IMR-90 (cell line): Measurements from ENCODE around the gene ITLN2. TPM values are rescaled to one million over a fixed set of nuclear protein-coding genes. Genes with fewer than 3 reads are reported as not detected.

Experiments
- ATAC-seq: fragments of 200-7000 bp; cut with Tn5 transposase; 2 replicates; pipeline ENCODE4 v1.9.1; 2020; ENCODE audit warnings: low read depth, mild to moderate bottlenecking, moderate library complexity
- BruUV-seq: library from RNA; stranded (reverse); fragments of 400-500 nt; replicated peaks from 2 replicates; lab custom pipeline; 2021; lab: Mats Ljungman, UMichigan
- CTCF ChIA-PET: fragments of 300-600 bp; formaldehyde crosslinking; extraction: SDS; loops from one replicate; lab custom pipeline; 2021; ENCODE audit warnings: antibody characterized with exemption; lab: Yijun Ruan, JAX
- POLR2A ChIA-PET: fragments of 300-600 bp; sonication (Branson Sonifier 250); formaldehyde crosslinking; loops from one replicate; lab custom pipeline; 2022; ENCODE audit warnings: antibody characterized with exemption; ENCODE audit not compliant: unreplicated experiment; lab: Charles Lee
- DNase-seq: peaks from one replicate; pipeline ENCODE4 v3.0.0; 2013
- H2AFZ ChIP-seq: replicated peaks from 2 replicates; pipeline ENCODE3; 2013; ENCODE audit warnings: low read length, mild to moderate bottlenecking; ENCODE audit not compliant: poor library complexity
- H2AK5ac ChIP-seq: 2 replicates; pipeline ENCODE4 v1.6.1; 2013; ENCODE audit warnings: low read depth, low read length, inconsistent platforms
- H2AK9ac ChIP-seq: replicated peaks from 2 replicates; pipeline ENCODE3; 2013; ENCODE audit warnings: mild to moderate bottlenecking, low read depth, low read length, moderate library complexity; ENCODE audit not compliant: poor library complexity
- H2BK120ac ChIP-seq: 2 replicates; pipeline ENCODE4 v1.6.1; 2013; ENCODE audit warnings: low read depth, low read length, inconsistent platforms
- H2BK15ac ChIP-seq: 3 replicates; pipeline ENCODE4 v1.6.1; 2013; ENCODE audit warnings: low read depth, low read length, inconsistent platforms
- H2BK20ac ChIP-seq: 2 replicates; pipeline ENCODE4 v1.6.1; 2013; ENCODE audit warnings: low read depth, mild to moderate bottlenecking, inconsistent platforms, low read length, moderate library complexity
- H2BK5ac ChIP-seq: 2 replicates; pipeline ENCODE4 v1.6.1; 2013; ENCODE audit warnings: mild to moderate bottlenecking, low read depth, low read length, inconsistent platforms; ENCODE audit not compliant: poor library complexity, severe bottlenecking
- H3K14ac ChIP-seq: replicated peaks from 2 replicates; pipeline ENCODE4 v1.6.1; 2013; ENCODE audit warnings: low read depth, low read length, inconsistent platforms
- H3K18ac ChIP-seq: 2 replicates; pipeline ENCODE4 v1.6.1; 2013; ENCODE audit warnings: low read depth, low read length, control low read depth
- H3K23ac ChIP-seq: 2 replicates; pipeline ENCODE4 v1.6.1; 2013; ENCODE audit warnings: low read depth, low read length, inconsistent platforms
- H3K27ac ChIP-seq: 2 replicates; pipeline ENCODE4 v1.5.1; 2013; ENCODE audit warnings: mild to moderate bottlenecking, control low read depth, low read length; ENCODE audit not compliant: insufficient read depth
- H3K27me3 ChIP-seq: 2 replicates; pipeline ENCODE4 v1.6.1; 2013; ENCODE audit warnings: low read length; ENCODE audit not compliant: control insufficient read depth, insufficient read depth
- H3K36me3 ChIP-seq: 2 replicates; pipeline ENCODE4 v1.6.1; 2013; ENCODE audit warnings: low read length, mixed read lengths; ENCODE audit not compliant: control insufficient read depth, insufficient read depth
- H3K4ac ChIP-seq: 2 replicates; pipeline ENCODE4 v1.6.1; 2013; ENCODE audit warnings: low read depth, low read length, inconsistent platforms
- H3K4me1 ChIP-seq: 2 replicates; pipeline ENCODE4 v1.6.1; 2013; ENCODE audit warnings: low read length, mixed read lengths; ENCODE audit not compliant: control insufficient read depth, insufficient read depth
- H3K4me2 ChIP-seq: 2 replicates; pipeline ENCODE4 v1.6.1; 2013; ENCODE audit warnings: low read depth, mild to moderate bottlenecking, control low read depth, low read length, moderate library complexity
- H3K4me3 ChIP-seq: 2 replicates; pipeline ENCODE4 v1.5.1; 2013; ENCODE audit warnings: low read depth, mild to moderate bottlenecking, control low read depth, low read length, moderate library complexity; ENCODE audit not compliant: insufficient read depth
- H3K56ac ChIP-seq: 2 replicates; pipeline ENCODE4 v1.6.1; 2013; ENCODE audit warnings: low read length, inconsistent platforms; ENCODE audit not compliant: insufficient read depth; ENCODE audit errors: extremely low read depth
- H3K79me1 ChIP-seq, 2 experiments: 2 replicates each; pipeline ENCODE4 v1.6.1; 2013; ENCODE audit warnings: low read length in 2 of 2, inconsistent platforms in 1 of 2, low read depth in 1 of 2
- H3K9ac ChIP-seq: 2 replicates; pipeline ENCODE4 v1.6.1; 2013; ENCODE audit warnings: low read depth, low read length, control low read depth
- H3K9me1 ChIP-seq: 2 replicates; pipeline ENCODE4 v1.6.1; 2013; ENCODE audit warnings: low read length, inconsistent platforms; ENCODE audit not compliant: insufficient read depth
- H3K9me3 ChIP-seq: 2 replicates; pipeline ENCODE4 v1.6.1; 2013; ENCODE audit warnings: low read length; ENCODE audit not compliant: control insufficient read depth, insufficient read depth
- H4K20me1 ChIP-seq: 2 replicates; pipeline ENCODE4 v1.6.1; 2013; ENCODE audit warnings: low read length, inconsistent platforms; ENCODE audit not compliant: insufficient read depth
- H4K5ac ChIP-seq: 2 replicates; pipeline ENCODE4 v1.6.1; 2013; ENCODE audit warnings: mild to moderate bottlenecking, low read depth, low read length, control low read depth
- H4K8ac ChIP-seq, 2 experiments: 2 replicates each; pipeline ENCODE4 v1.6.1; 2013; ENCODE audit warnings: low read depth in 2 of 2, low read length in 2 of 2, control low read depth in 1 of 2, inconsistent platforms in 1 of 2
- H4K91ac ChIP-seq: 2 replicates; pipeline ENCODE4 v1.6.1; 2013; ENCODE audit warnings: low read depth, low read length, inconsistent platforms; ENCODE audit not compliant: insufficient read depth
- BHLHE40 ChIP-seq: fragments of 150-350 bp; IDR thresholded peaks from 2 replicates; pipeline ENCODE4 v1.6.1; 2016; ENCODE audit warnings: mild to moderate bottlenecking, low read depth, low read length
- MXI1 ChIP-seq: IDR thresholded peaks from 2 replicates; pipeline ENCODE4 v1.6.1; 2012; ENCODE audit warnings: low read depth, mild to moderate bottlenecking, low read length, moderate library complexity, borderline replicate concordance
- RCOR1 ChIP-seq: IDR thresholded peaks from 2 replicates; pipeline ENCODE4 v1.6.1; 2012; ENCODE audit warnings: mild to moderate bottlenecking, low read length, improper control_type of control experiment; ENCODE audit not compliant: insufficient replicate concordance
- WGBS, 2 experiments: methylation state at CpG; one replicate each; pipeline versions ENCODE4 v1.1.5 to v1.1.7; 2013; ENCODE audit warnings: missing lambda C conversion rate in 2 of 2; ENCODE audit not compliant: insufficient read length in 1 of 2; ENCODE audit errors: extremely low coverage in 2 of 2; 5-methylcytosine and 5-hydroxymethylcytosine counted together
- dilution Hi-C: fragments of 300-500 bp; cut with HindIII; formaldehyde crosslinking; loops from one replicate; pipeline ENCODE4 v1.14.3; 2018; ENCODE audit warnings: low sequenced_read_pairs; ENCODE audit not compliant: unreplicated experiment
- in situ Hi-C: fragments of 300-500 bp; cut with MboI; formaldehyde crosslinking; loops from 3 replicates; pipeline ENCODE4 v1.14.3; 2019; ENCODE audit warnings: low sequenced_read_pairs, inconsistent platforms, mixed read lengths
- intact Hi-C: fragments of 100-400 bp; cut with micrococcal nuclease; formaldehyde crosslinking; loops from 2 replicates; pipeline ENCODE4 v1.10.0; 2022
- polyA plus RNA-seq, 3 experiments: library from polyadenylated mRNA; depleted of rRNA; stranded (reverse); fragments of >200 nt; gene quantifications; 2 replicates each; pipeline ENCODE4 v1.2.3, GENCODE V29; 2012; ENCODE audit warnings: low replicate concordance in 1 of 3
- total RNA-seq: library from RNA; depleted of rRNA; stranded (reverse); fragments of >200 nt; gene quantifications from 2 replicates; pipeline ENCODE4 v1.2.3, GENCODE V29; 2012
- TF ChIP-seq, protein P1 (sequence below): fragments of 150-350 bp; IDR thresholded peaks from 2 replicates; pipeline ENCODE4 v1.6.1; 2017; ENCODE audit warnings: mild to moderate bottlenecking, antibody characterized with exemption, low read length, low read depth

The ITLN2 gene
- total and polyA plus RNA-seq, 2 of the 4 experiments (the other 2 are of a cell fraction): not detected

DNA sequence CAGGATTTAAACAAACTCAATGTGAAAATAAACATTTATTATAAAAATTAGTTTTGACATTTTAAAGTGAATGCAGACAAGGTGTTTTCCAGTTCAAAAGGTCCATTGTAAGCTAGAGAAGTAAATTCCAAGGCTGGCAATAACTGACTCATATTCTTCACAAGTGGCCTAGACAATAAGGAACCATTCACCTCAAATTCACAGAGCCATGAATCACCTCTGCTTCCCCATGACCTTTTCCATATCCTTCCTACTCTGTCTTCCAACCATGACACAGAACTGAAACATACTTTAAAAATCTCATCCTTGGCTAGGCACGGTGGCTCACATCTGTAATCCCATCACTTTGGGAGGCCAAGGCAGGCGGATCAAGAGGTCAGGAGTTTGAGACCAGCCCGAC is 41.6 kb upstream of the ITLN2 start:
- H4K91ac ChIP-seq: no peak overlapping the region
- POLR2A ChIA-PET: no interaction called here
- H2BK15ac ChIP-seq: no peak overlapping the region
- no peaks in the 10 kb centered on the region for H3K36me3 ChIP-seq
- no peak overlapping the region for H2BK20ac ChIP-seq
- DNase-seq (peak; percentile 54), ATAC-seq (no peak)
- no peak overlapping the region for H3K14ac ChIP-seq
- H2BK120ac ChIP-seq: no peak overlapping the region
- intact Hi-C loops (no loop called here), in situ Hi-C loops (loop anchor here (5.0 kb wide), 2 partner anchors 51 to 101 kb away; partner anchors contain the start of genes KLHDC9 and USF1), dilution Hi-C loops (no loop called here)
- BruUV-seq: no TSS peak
- H2BK5ac ChIP-seq: no peak overlapping the region
- no peak overlapping the region for H3K18ac ChIP-seq
- H3K4me3 ChIP-seq: no peak overlapping the region
- H3K9ac ChIP-seq: no peak overlapping the region
- H3K23ac ChIP-seq: no peak overlapping the region
- no peak overlapping the region for H2AFZ ChIP-seq
- no peaks in the 10 kb centered on the region for H4K20me1 ChIP-seq
- no peak overlapping the region for H3K27ac ChIP-seq
- no peak overlapping the region for H2AK5ac ChIP-seq
- H3K56ac ChIP-seq: no peak overlapping the region
- H3K4me2 ChIP-seq: no peak overlapping the region
- no peak overlapping the region for H3K4ac ChIP-seq
- no peaks in the 10 kb centered on the region for H3K27me3 ChIP-seq
- no peaks in the 10 kb centered on the region for H3K4me1 ChIP-seq
- H4K8ac ChIP-seq: no peak overlapping the region
- no peak overlapping the region for H2AK9ac ChIP-seq
- WGBS, 2 experiments: no CpG with 5 or more reads among the region's 3 CpGs
- H3K79me1 ChIP-seq: no peaks in the 10 kb centered on the region
- no peaks in the 10 kb centered on the region for H3K9me1 ChIP-seq
- no peak overlapping the region for H4K5ac ChIP-seq
- CTCF ChIA-PET: interaction anchor here (1.9 to 2.7 kb wide), 2 partner anchors 10 to 101 kb away, joined by 10 to 23 read pairs; partner anchors contain the start of gene KLHDC9
- no peaks in the 10 kb centered on the region for H3K9me3 ChIP-seq
- TF ChIP-seq BHLHE40 (no peak), RCOR1 (no peak), MXI1 (no peak)
- TF ChIP-seq, protein P1, sequence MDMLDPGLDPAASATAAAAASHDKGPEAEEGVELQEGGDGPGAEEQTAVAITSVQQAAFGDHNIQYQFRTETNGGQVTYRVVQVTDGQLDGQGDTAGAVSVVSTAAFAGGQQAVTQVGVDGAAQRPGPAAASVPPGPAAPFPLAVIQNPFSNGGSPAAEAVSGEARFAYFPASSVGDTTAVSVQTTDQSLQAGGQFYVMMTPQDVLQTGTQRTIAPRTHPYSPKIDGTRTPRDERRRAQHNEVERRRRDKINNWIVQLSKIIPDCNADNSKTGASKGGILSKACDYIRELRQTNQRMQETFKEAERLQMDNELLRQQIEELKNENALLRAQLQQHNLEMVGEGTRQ: no peak
